Measurements from ENCODE around the gene MRAS. TPM values are rescaled to one million over a fixed set of nuclear protein-coding genes. Genes with fewer than 3 reads are reported as not detected.
A peak's percentile ranks its signal among the peaks of the same experiment; 100 is the strongest.

MRAS gene
- total and polyA plus RNA-seq, 2 of the 13 experiments (the other 11 are each of a cell fraction or from before 2014, with no cell fraction given), result 8.8 to 36.2 TPM

GRCh38 chr3:138347960-138348753 lies at the start of gene MRAS (continued):
- TF ChIP-seq YY1 (IDR thresholded peaks at IDR 0.05; ENCODE audit: insufficient read depth, insufficient replicate concordance, low read depth, low read length) (peak; percentile 27), SALL1 (CRISPR knock-in tag; IDR thresholded peaks at IDR 0.05) (peak; percentile 34; the same call in 1 of the 2 replicates), HOXA3 (CRISPR knock-in tag; IDR thresholded peaks at IDR 0.05) (peak; percentile 44; the same call in 1 of the 2 replicates), ZNF7 (CRISPR knock-in tag; IDR thresholded peaks at IDR 0.05) (no peak), ZNF749 (CRISPR knock-in tag; IDR thresholded peaks at IDR 0.05; ENCODE audit: borderline replicate concordance) (peak; percentile 53; the same call in 1 of the 2 replicates), ZNF770 (CRISPR knock-in tag; IDR thresholded peaks at IDR 0.05) (no peak; the same call in 1 of the 2 replicates), HMG20A (CRISPR knock-in tag; IDR thresholded peaks at IDR 0.05; ENCODE audit: borderline replicate concordance) (no peak; the same call in 1 of the 2 replicates), RNF2 (conservative IDR thresholded peaks at IDR 0.05; ENCODE audit: low read depth) (peak; percentile 78; the same call in 1 of the 2 replicates), KAT8 (CRISPR knock-in tag; IDR thresholded peaks at IDR 0.05) (peak; percentile 7; the same call in 1 of the 2 replicates), KMT2B (CRISPR knock-in tag; IDR thresholded peaks at IDR 0.05) (0 out of 2 replicates have a peak, but pooled peaks have one; percentile 16), ZSCAN9 (CRISPR knock-in tag; IDR thresholded peaks at IDR 0.05; ENCODE audit: borderline replicate concordance) (0 out of 2 replicates have a peak, but pooled peaks have one; percentile 34), ZNF569 (CRISPR knock-in tag; IDR thresholded peaks at IDR 0.05; ENCODE audit: borderline replicate concordance) (no peak), ZNF337 (CRISPR knock-in tag; IDR thresholded peaks at IDR 0.05; ENCODE audit: borderline replicate concordance, low read depth) (no peak), NONO (IDR thresholded peaks at IDR 0.05) (no peak), NONO (CRISPR knock-in tag; conservative IDR thresholded peaks at IDR 0.05) (peak; percentile 30; the same call in 1 of the 2 replicates), ZNF598 (CRISPR knock-in tag; IDR thresholded peaks at IDR 0.05; ENCODE audit: borderline replicate concordance) (no peak), ZNF687 (CRISPR knock-in tag; IDR thresholded peaks at IDR 0.05) (peak; percentile 84), BRF2 (CRISPR knock-in tag; IDR thresholded peaks at IDR 0.05) (peak; percentile 41), ZNF432 (CRISPR knock-in tag; IDR thresholded peaks at IDR 0.05; ENCODE audit: borderline replicate concordance) (no peak), ZBTB14 (CRISPR knock-in tag; IDR thresholded peaks at IDR 0.05) (peak; percentile 76), MXI1 (IDR thresholded peaks at IDR 0.05; ENCODE audit: borderline replicate concordance, low read depth, low read length) (no peak; the same call in 2 of the 3 replicates)
